Measurements from ENCODE around the gene RBM43.

Gene RBM43

GRCh38 chr2:151207100-151207499, 54.6 kb downstream of the RBM43 start:
- no peak overlapping the region for H3K27ac ChIP-seq (ENCODE audit: low read depth, low read length)
- no peaks in the 10 kb centered on the region for H3K4me1 ChIP-seq (ENCODE audit: insufficient read depth, low read length)
- no peaks in the 10 kb centered on the region for H3K36me3 ChIP-seq (ENCODE audit: insufficient read depth, low read length)
- no peak overlapping the region for H3K9ac ChIP-seq (ENCODE audit: low read depth, low read length)
- no peaks in the 10 kb centered on the region for H3K9me3 ChIP-seq (ENCODE audit: insufficient read depth, low read depth, low read length)
- WGBS: 97% methylated on average over 3 of the region's 3 CpGs
- no peak overlapping the region for H3K4me3 ChIP-seq (ENCODE audit: low read length)
- no peaks in the 10 kb centered on the region for H3K27me3 ChIP-seq (ENCODE audit: insufficient read depth, low read length)

- no peaks in the 10 kb centered on the region for H3K36me3 ChIP-seq (ENCODE audit: insufficient read depth, low read length)
- WGBS: 97% methylated on average over 4 of the region's 4 CpGs
- no peaks in the 10 kb centered on the region for H3K4me1 ChIP-seq (ENCODE audit: insufficient read depth, low read length)
- no peaks in the 10 kb centered on the region for H3K27me3 ChIP-seq (ENCODE audit: insufficient read depth, low read length)
- H3K9ac ChIP-seq (ENCODE audit: low read depth, low read length): no peak overlapping the region
- no peak overlapping the region for H3K27ac ChIP-seq (ENCODE audit: low read depth, low read length)
- no peaks in the 10 kb centered on the region for H3K9me3 ChIP-seq (ENCODE audit: insufficient read depth, low read depth, low read length)
- no peak overlapping the region for H3K4me3 ChIP-seq (ENCODE audit: low read length)
Observed at GRCh38 chr2:151206446-151206968, 55.2 kb downstream of the RBM43 start.

- Histone ChIP-seq H3K4me3 (ENCODE audit: low read length) (no peak overlapping the region), H3K9me3 (ENCODE audit: insufficient read depth, low read depth, low read length) (no peaks in the 10 kb centered on the region), H3K36me3 (ENCODE audit: insufficient read depth, low read length) (no peaks in the 10 kb centered on the region), H3K27me3 (ENCODE audit: insufficient read depth, low read length) (no peaks in the 10 kb centered on the region), H3K4me1 (ENCODE audit: insufficient read depth, low read length) (no peaks in the 10 kb centered on the region), H3K27ac (ENCODE audit: low read depth, low read length) (no peak overlapping the region), H3K9ac (ENCODE audit: low read depth, low read length) (no peak overlapping the region)
- WGBS: 95% methylated on average over 2 of the region's 3 CpGs
Observed at GRCh38 chr2:151205571-151205970, 56.1 kb downstream of the RBM43 start.

GRCh38 chr2:151204756-151205155, 56.9 kb downstream of the RBM43 start:
- Histone ChIP-seq H3K9me3 (ENCODE audit: insufficient read depth, low read depth, low read length) (no peaks in the 10 kb centered on the region), H3K4me1 (ENCODE audit: insufficient read depth, low read length) (no peaks in the 10 kb centered on the region), H3K9ac (ENCODE audit: low read depth, low read length) (no peak overlapping the region), H3K27me3 (ENCODE audit: insufficient read depth, low read length) (no peaks in the 10 kb centered on the region), H3K27ac (ENCODE audit: low read depth, low read length) (no peak overlapping the region), H3K36me3 (ENCODE audit: insufficient read depth, low read length) (no peaks in the 10 kb centered on the region), H3K4me3 (ENCODE audit: low read length) (no peak overlapping the region)
- WGBS: 88% methylated on average over 2 of the region's 3 CpGs

- whole genome bisulfite sequencing: 67% methylated on average over 1 of the region's 2 CpGs
- Histone ChIP-seq H3K36me3 (ENCODE audit: insufficient read depth, low read length) (no peaks in the 10 kb centered on the region), H3K4me1 (ENCODE audit: insufficient read depth, low read length) (no peaks in the 10 kb centered on the region), H3K27me3 (ENCODE audit: insufficient read depth, low read length) (no peaks in the 10 kb centered on the region), H3K4me3 (ENCODE audit: low read length) (no peak overlapping the region), H3K9me3 (ENCODE audit: insufficient read depth, low read depth, low read length) (0 out of 2 replicates have a peak, but pooled peaks cover 2% of the 10 kb centered on the region), H3K27ac (ENCODE audit: low read depth, low read length) (no peak overlapping the region), H3K9ac (ENCODE audit: low read depth, low read length) (no peak overlapping the region)
Observed at GRCh38 chr2:151200844-151201243, 60.8 kb downstream of the RBM43 start.

GRCh38 chr2:151200277-151200676, 61.4 kb downstream of the RBM43 start:
- 95% methylated on average over 4 of the region's 5 CpGs for WGBS
- Histone ChIP-seq H3K9ac (ENCODE audit: low read depth, low read length) (no peak overlapping the region), H3K27ac (ENCODE audit: low read depth, low read length) (no peak overlapping the region), H3K4me3 (ENCODE audit: low read length) (no peak overlapping the region), H3K36me3 (ENCODE audit: insufficient read depth, low read length) (no peaks in the 10 kb centered on the region), H3K27me3 (ENCODE audit: insufficient read depth, low read length) (no peaks in the 10 kb centered on the region), H3K4me1 (ENCODE audit: insufficient read depth, low read length) (no peaks in the 10 kb centered on the region), H3K9me3 (ENCODE audit: insufficient read depth, low read depth, low read length) (0 out of 2 replicates have a peak, but pooled peaks cover 2% of the 10 kb centered on the region)

- Histone ChIP-seq H3K4me3 (ENCODE audit: low read length) (no peak overlapping the region), H3K27ac (ENCODE audit: low read depth, low read length) (no peak overlapping the region), H3K27me3 (ENCODE audit: insufficient read depth, low read length) (no peaks in the 10 kb centered on the region), H3K4me1 (ENCODE audit: insufficient read depth, low read length) (no peaks in the 10 kb centered on the region), H3K36me3 (ENCODE audit: insufficient read depth, low read length) (no peaks in the 10 kb centered on the region), H3K9ac (ENCODE audit: low read depth, low read length) (no peak overlapping the region), H3K9me3 (ENCODE audit: insufficient read depth, low read depth, low read length) (0 out of 2 replicates have a peak, but pooled peaks cover 2% of the 10 kb centered on the region)
- 100% methylated on average over 2 of the region's 2 CpGs for WGBS
Observed at GRCh38 chr2:151198645-151199044, 63.0 kb downstream of the RBM43 start.

Measured in HUES64 (cell line).